Measurements from ENCODE around the gene CDKAL1. TPM values are rescaled to one million over a fixed set of nuclear protein-coding genes. Genes with fewer than 3 reads are reported as not detected.

The CDKAL1 gene
- total and polyA plus RNA-seq, 10 of the 15 experiments (the other 5 are each of a cell fraction or from before 2014, with no cell fraction given) = 10.7 to 26.9 (median 17.3) TPM

GRCh38 chr6:20931093-20931492 lies 396.8 kb downstream of the CDKAL1 start:
- H3K4me1 ChIP-seq (ENCODE audit: control insufficient read depth, insufficient read depth, low read length) = no peaks in the 10 kb centered on the region
- H2AFZ ChIP-seq (ENCODE audit: control insufficient read depth, low read depth, low read length) = no peak overlapping the region
- DNase-seq (ENCODE audit: low read depth, low spot score) (no peak), ATAC-seq (no peak), FAIRE-seq (no peak)
- 96% methylated on average over 3 of the region's 3 CpGs for WGBS (ENCODE audit: insufficient coverage, insufficient replicate concordance, low lambda C conversion rate, missing lambda C conversion rate)
- in situ Hi-C loops (cut with MboI) (no loop called here), intact Hi-C loops (cut with micrococcal nuclease; ENCODE audit: unreplicated experiment) (no loop called here)
- TF ChIP-seq MYB (IDR thresholded peaks at IDR 0.05; ENCODE audit: borderline replicate concordance, low read depth, low read length) = no peak
- TF ChIP-seq SIX5 (IDR thresholded peaks at IDR 0.05; ENCODE audit: low read depth, low read length, severe bottlenecking) = no peak
- TF ChIP-seq FOXM1 (IDR thresholded peaks at IDR 0.05; ENCODE audit: low read depth, low read length) = no peak
- no peak for TF ChIP-seq EGR1 (IDR thresholded peaks at IDR 0.05; ENCODE audit: borderline replicate concordance in 1 of 2, low read depth in 2 of 2, low read length in 2 of 2)
- no peak for TF ChIP-seq RAD21 (IDR thresholded peaks at IDR 0.05; ENCODE audit: insufficient read depth, low read depth, low read length)
- TF ChIP-seq REST (IDR thresholded peaks at IDR 0.05; ENCODE audit: low read depth, low read length) = no peak
- no peak for TF ChIP-seq MTA2 (IDR thresholded peaks at IDR 0.05; ENCODE audit: low read depth)
- no peak for TF ChIP-seq SRF (IDR thresholded peaks at IDR 0.05; ENCODE audit: low read depth in 2 of 2, low read length in 2 of 2)
- TF ChIP-seq PRDM15 (CRISPR knock-in tag; IDR thresholded peaks at IDR 0.05) = no peak
- TF ChIP-seq BRCA1 (IDR thresholded peaks at IDR 0.05; ENCODE audit: low read depth, low read length) = no peak
- TF ChIP-seq RAD51 (IDR thresholded peaks at IDR 0.05) = no peak
- no peak for TF ChIP-seq CHD4 (IDR thresholded peaks at IDR 0.05)
- no peak for TF ChIP-seq IRF4 (IDR thresholded peaks at IDR 0.05; ENCODE audit: low read depth, low read length)
- no peak for TF ChIP-seq CREM (IDR thresholded peaks at IDR 0.05; ENCODE audit: low read depth)
- no peak for TF ChIP-seq HDGF (IDR thresholded peaks at IDR 0.05)
- no peak for TF ChIP-seq WRNIP1 (IDR thresholded peaks at IDR 0.05; ENCODE audit: borderline replicate concordance, low read depth, low read length)
- TF ChIP-seq NKRF (conservative IDR thresholded peaks at IDR 0.05) = no peak
- no peak overlapping the region for H3K9ac ChIP-seq (ENCODE audit: control insufficient read depth, insufficient read depth, low read length)
- no peak overlapping the region for H3K4me2 ChIP-seq (ENCODE audit: control insufficient read depth, insufficient read depth)
- ChIA-PET CTCF (interaction anchor here (0.9 kb wide), 1 partner anchor 18 kb away, joined by 3 read pairs; no protein-coding TSS in a partner anchor), SMC1A (ENCODE audit: uncharacterized antibody, unreplicated experiment) (interaction anchor here (0.7 to 1.6 kb wide), 5 partner anchors 10 to 66 kb away, joined by 3 to 5 read pairs (median 3); no protein-coding TSS in a partner anchor), RAD21 (ENCODE audit: unreplicated experiment) (no interaction called here), POLR2A (interaction anchor here (1.0 kb wide), 1 partner anchor 11 kb away, joined by 3 read pairs; no protein-coding TSS in a partner anchor)
- H3K9me3 ChIP-seq (replicated peaks; ENCODE audit: control insufficient read depth, insufficient read depth, low read length) = no peaks in the 10 kb centered on the region
- H4K20me1 ChIP-seq (ENCODE audit: control insufficient read depth, insufficient read depth) = no peaks in the 10 kb centered on the region
- no peak overlapping the region for H3K4me3 ChIP-seq
- H3K27me3 ChIP-seq (replicated peaks in 1 of 2; ENCODE audit: control insufficient read depth in 2 of 2, insufficient read depth in 2 of 2, low read length in 1 of 2) = no peaks in the 10 kb centered on the region
- H3K27ac ChIP-seq (ENCODE audit: control insufficient read depth, insufficient read depth) = no peak overlapping the region
- H3K79me2 ChIP-seq (ENCODE audit: control insufficient read depth, insufficient read depth, low read length) = no peaks in the 10 kb centered on the region
- BruUV-seq (replicated peaks) = no TSS peak
- H3K36me3 ChIP-seq (ENCODE audit: control insufficient read depth in 2 of 2, insufficient read depth in 2 of 2, low read length in 1 of 2) = no peaks in the 10 kb centered on the region
